Sciatic nerve (tissue), 2 donors: Measurements from ENCODE around the gene CHRNB2. TPM values are rescaled to one million over a fixed set of nuclear protein-coding genes. Genes with fewer than 3 reads are reported as not detected.
A peak's percentile ranks its signal among the peaks of the same experiment; 100 is the strongest.

ENCODE experiments used
- ATAC-seq: fragments of 200-7000 bp; cut with Tn5 transposase; one replicate; pipeline ENCODE4 v1.9.1; 2020; ENCODE audit warnings: mild to moderate bottlenecking, moderate library complexity
- DNase-seq: peaks from one replicate; pipeline ENCODE4 v3.0.0-alpha.2; 2020; ENCODE audit warnings: low spot score
- intact Hi-C: fragments of 100-400 bp; cut with DNase I; formaldehyde crosslinking; loops from one replicate; pipeline ENCODE4 v1.14.2; 2022
- total RNA-seq: library from RNA; stranded (reverse); fragmentation: NEBNext Ultra II Directional; extraction: Animal tissue kit (Norgen Biotek cat#: 25700); gene quantifications from one replicate; pipeline ENCODE4 v1.2.1, GENCODE V29; 2021
- donor health status: DM: no; HTN: no; CAD: no.
- donor health status: DM: no; HTN: no; CAD: no.

CHRNB2 gene
- total RNA-seq, 1 donor from 2014 or later = 0.18 TPM

DNA sequence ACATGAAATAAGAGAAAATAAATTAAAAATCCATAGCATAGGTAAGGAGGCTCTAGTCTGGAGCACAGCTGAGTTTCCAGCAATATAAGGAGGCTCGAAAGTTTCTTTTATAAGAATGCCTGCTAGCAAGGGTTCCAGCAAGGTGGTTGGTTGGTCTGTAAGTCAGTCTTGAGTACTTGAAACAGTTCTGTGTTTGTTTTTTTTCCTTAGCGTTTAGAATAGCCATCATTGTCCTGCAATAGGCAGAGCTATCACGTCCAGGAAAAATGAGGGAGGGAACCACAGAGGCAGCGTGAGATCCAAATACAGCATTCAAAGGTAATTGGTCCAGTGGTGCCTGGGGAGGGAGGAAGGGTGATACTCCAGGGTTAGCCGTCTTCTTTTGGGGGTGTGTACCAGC is 17.5 kb upstream of the CHRNB2 start:
- intact Hi-C loops = loop anchor here (10.0 kb wide), 1 partner anchor 225 kb away; the partner anchor contains the start of genes AQP10 and ATP8B2
- no peak for ATAC-seq
- DNase-seq = no peak

DNA sequence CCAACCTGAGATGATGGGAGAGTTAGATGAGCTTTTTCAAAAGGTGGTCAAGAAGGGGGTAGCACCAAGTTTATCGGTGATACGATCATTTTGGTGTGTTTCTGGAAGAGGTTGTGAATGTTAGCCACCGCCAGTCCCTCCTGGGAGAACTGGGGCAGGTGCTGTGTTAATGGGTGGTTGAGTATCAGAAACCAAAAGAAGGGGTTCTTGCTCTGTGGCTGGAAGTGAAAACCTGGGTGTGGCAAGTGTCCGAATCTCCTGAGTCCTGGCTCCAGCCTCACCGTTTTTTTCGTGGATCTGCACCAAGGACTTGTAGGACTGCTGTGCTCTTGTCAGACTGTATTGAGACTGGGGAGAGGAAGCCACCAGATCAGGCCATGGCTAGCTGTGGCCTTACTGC is 16.9 kb upstream of the CHRNB2 start:
- no peak for DNase-seq
- intact Hi-C loops = loop anchor here (10.0 kb wide), 1 partner anchor 226 kb away; the partner anchor contains the start of genes AQP10 and ATP8B2
- no peak for ATAC-seq

DNA sequence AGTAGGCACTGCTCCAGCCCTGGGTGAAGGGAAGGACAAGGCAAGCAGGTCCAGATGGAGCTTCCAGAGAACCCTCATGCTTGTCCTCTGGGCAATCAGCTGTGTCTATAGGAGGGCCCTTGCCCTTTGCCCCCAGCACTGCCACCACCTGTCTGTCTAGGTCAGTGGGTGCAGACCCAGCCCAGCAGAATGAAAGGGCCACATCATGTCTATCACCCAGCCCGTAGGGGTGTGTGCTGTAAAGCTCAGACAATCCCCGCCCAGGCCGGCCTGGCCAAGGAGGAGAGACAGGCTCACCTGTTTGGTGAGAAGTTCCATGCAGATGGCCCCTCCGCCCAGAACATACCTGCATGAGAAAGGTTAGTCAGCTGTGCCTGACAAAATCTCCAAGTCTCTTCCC is 16.1 kb upstream of the CHRNB2 start:
- ATAC-seq (no peak), DNase-seq (no peak)
- intact Hi-C loops = loop anchor here (10.0 kb wide), 1 partner anchor 227 kb away; the partner anchor contains the start of genes AQP10 and ATP8B2

DNA sequence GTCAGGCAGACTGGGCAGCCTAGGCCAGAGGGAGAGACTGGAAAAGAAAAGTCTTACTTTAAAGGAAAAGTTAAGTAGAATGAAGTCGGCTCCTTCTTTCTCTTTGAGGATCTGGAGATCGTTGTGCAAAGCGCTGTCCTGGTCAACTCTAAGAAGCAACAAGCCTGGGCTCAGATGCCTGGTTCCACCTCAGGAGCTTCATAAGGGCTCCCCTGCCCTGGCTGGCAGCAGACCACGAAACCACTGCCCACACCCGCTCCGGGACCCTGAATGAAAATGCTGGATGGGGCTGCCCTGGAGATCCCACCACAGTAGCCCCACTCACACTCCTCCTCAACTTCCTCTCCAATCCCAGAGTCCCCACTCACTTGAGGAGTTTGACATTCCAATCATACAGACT is 15.5 kb upstream of the CHRNB2 start:
- intact Hi-C loops = loop anchor here (10.0 kb wide), 1 partner anchor 227 kb away; the partner anchor contains the start of genes AQP10 and ATP8B2
- no peak for DNase-seq
- ATAC-seq = no peak

DNA sequence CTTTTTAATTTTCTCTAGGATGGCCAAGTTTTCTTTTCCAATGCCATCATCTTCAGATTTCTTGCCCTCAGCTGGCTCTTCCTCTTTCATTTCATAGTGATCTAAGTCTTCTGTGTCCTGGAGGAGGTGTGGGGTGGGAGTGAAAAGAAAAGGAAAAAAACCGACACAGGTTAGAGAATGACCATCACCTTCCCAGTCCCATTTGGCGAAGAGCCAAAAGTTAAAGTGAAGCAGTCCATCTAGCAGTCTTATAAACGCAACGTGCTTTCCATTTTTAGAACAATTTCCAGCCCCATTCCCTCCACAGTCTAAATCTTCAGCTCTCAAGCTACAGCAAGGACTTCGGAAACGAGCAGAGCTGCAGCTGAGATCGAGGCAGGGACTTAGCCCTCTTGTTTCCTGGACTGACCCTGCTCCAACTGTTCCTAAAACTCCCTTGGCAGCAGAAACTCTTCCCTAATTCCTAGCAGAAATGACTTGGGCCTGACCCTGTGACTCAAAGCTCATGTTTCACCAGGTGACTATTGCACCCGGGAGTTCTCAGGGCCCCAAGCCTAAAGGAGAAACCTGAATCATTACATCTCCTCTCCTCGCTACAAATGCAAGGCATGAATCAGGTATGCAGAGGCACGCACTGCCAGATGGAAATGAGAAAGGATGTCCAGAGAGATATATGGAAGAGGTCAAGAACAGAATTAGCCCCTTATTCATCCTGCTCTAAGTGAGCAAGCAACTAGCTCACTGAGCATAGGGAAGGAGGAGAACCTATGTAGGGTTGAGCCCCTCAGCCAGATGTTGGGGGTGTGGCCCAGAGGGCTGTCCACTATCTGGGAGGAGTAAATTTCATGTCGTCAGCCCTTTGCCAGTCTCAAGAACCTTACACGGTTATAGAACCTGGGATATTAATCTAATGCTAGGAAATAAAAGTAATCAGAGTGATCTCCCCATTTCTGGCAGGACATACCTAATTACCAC is 14.2 kb upstream of the CHRNB2 start:
- ATAC-seq (no peak), DNase-seq (no peak)
- intact Hi-C loops = loop anchor here (10.0 kb wide), 1 partner anchor 229 kb away; the partner anchor contains the start of genes AQP10 and ATP8B2

DNA sequence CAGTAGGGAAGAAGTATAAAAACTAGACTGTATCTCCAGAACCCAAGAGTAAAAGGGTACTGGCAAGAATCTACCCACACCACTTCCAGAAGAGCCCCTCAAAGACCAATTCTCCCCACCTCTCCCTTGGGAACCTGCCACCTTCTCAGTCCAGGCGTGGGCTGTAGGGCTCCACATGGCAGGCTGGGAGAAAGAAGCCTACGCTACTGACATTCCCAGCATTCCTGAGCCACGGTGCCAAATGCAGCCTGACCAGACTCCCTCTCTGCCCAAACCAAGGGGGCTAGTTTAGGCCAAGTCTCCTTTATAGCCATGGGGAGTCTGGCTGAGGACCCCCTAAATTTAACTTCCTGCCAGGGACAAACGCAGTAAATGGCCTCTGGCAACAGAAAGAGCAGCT is 11.2 kb upstream of the CHRNB2 start:
- DNase-seq = no peak
- intact Hi-C loops = loop anchor here (10.0 kb wide), 1 partner anchor 232 kb away; the partner anchor contains the start of genes AQP10 and ATP8B2
- ATAC-seq = no peak

DNA sequence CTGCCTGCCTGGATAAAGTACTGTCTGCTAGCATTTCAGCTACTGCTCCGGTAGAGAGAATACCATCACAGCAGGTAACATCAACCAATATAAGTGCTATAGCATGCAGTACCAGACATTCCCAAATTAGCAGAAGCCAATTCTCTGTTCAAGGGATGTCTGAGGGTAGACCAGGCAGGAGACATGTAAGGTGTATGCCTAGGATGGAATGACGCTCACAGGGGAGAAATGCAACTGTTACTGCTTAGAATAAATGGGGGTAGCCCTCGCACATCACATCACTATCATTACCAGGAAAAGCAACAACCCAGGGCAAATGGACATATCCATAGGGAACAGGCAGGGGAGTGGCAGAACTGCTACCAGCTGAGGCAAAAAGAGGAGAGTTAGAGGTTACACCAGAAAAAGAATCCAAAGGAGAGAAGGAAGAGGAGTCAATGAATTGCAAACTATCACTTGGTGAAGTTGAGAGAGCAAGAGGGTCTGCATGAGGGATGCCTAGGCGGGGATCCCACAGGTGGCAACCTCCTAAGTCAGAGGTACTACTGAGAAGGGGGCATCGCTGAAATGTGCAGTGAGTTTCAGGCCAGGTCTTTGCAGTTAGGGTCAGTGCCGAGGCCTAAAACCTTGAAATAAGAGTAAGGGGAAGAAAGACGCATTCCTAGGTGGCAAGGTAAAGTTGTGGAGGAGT is 10.2 kb upstream of the CHRNB2 start:
- ATAC-seq = no peak
- intact Hi-C loops = loop anchor here (10.0 kb wide), 1 partner anchor 233 kb away; the partner anchor contains the start of genes AQP10 and ATP8B2

DNA sequence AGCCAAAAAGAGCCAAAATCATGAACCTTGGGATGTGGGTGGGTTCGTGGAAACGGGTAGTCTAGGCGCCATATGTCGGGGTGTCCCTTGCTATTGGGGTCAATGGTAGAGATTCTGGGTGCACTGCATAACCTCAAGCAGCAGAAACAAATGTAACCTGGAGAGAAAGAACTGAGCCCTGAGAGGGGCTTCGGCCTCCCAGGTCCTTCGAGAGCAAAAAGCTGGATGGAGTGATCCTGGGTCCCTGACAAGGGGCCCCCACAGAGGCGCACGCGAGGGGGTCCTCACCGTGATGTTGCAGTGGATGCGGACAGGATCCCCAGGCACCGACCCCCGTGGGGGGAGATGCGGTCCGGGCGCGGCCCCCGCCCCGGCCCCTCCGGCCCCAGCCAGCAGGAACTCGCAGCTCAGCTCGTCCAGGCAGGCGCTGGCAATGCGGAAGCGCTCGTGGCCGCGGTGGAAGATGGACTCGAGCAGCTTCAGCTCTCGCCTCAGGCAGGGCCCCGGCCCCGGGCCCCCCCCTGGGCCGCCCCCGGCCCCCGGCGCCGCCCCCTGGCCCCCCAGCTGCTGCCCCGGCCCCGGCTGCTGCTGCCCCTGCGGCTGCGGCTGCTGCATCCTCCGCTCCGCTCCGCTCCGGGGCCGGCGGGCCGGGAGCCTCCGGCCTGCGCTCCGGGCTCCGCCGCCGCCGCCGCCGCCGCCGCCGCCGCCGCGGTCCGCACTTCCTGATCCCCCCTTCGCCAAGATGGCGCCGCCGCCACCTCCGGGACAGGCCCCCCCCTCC is 9.4 kb upstream of the CHRNB2 start, which contains the start of gene UBE2Q1:
Gene UBE2Q1 (minus strand): TSS at position 724 of the 781 bp plus-strand sequence. CDS start 109 bp downstream, at position 615.
- DNase-seq = peak; percentile 80
- intact Hi-C loops = loop anchor here (10.0 kb wide), 1 partner anchor 233 kb away; the partner anchor contains the start of genes AQP10 and ATP8B2
- no peak for ATAC-seq

More for the DNA sequence above, 10.2 kb upstream of the CHRNB2 start:
- no peak for DNase-seq

DNA sequence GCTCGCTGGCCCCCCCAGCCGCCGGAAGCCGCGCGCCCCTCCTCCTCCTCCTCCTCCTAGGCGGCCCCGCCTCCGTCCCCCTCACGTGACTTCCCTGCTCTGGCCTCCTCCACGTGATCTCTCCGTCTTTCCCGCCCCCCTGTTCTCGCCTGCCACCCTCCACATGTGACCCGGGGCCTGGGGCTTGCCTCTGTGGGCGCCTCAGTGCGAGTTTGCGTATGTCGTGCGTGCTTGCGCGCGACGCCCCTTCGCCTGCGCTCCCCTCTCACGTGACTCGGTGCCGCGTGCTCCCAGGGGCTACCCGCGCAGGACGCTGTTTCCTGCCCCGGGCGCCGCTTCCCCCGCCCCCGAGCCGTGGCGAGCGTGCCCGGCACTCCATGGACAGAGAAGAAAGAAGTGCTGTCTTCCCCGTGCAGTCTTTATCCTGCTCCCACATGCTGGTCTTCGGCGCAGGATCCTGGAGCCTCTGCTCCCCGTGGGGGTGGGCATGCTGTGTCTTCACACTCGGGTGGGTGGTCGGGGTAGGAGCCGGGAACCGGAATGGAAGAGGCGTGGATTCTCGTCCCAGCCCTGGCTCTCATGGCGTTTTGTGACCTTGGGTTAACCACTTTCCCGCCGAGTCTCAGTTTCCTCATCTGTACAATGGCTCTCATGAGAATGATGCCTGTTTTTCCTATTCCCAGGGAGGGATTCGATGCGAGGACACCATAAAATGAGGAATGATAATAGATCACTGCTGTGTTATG is 8.7 kb upstream of the CHRNB2 start:
- ATAC-seq (peak; percentile 99), DNase-seq (peak; percentile 100)
- intact Hi-C loops = loop anchor here (1.0 to 10.0 kb wide), 2 partner anchors 234 to 493 kb away; partner anchors contain the start of genes AQP10 and ATP8B2

DNA sequence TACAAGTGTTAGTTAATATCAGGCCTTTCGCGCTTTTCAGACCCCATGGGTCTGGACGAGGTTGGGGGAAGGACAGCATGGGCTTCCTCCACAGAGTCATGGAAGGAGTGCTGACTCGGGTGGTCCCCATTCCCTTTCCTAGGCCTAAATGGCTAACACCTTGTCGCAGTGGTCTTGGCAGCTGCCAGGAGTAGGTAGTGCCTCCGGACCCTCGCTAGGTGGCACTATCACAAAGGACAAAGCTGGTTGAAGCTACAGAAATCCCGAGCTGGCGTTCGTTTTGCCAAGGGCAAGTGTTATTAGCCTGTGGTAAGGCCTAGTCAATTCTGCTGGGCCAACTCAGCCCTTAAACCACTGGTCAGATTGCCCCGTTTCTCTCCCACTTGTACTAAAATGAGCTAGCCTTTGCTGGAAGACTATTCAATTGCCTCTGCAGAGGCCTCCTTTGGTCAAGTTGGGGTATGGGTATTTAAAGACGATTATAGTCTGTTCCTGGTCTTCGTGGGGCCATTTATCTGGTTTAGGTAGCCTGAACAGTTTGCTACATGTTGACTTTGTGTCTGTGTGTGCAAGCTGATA is 8.0 kb upstream of the CHRNB2 start:
- intact Hi-C loops = loop anchor here (1.0 to 10.0 kb wide), 3 partner anchors 235 to 493 kb away; partner anchors contain the start of genes AQP10 and ATP8B2
- peak; percentile 80 for ATAC-seq
- peak; percentile 91 for DNase-seq

DNA sequence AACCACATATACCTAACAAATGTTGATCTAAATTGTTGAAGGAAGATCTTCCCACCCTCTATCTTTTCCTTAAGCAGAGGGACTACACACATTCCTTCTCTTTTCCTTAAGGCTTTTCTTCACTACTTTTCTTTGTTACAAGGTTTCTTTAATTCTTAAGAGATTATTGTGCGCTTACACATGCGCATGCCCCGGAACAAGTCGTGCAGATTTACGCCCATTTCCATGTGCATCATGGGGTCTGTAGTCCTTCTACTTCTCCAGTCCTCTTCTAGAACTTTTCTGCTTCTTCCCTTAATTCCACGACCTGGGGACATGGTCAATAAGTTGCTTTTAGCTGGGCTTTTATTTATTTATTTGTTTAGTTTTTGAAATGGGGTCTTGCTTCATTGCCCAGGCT is 1.7 kb upstream of the CHRNB2 start:
- ATAC-seq = no peak
- DNase-seq = no peak
- intact Hi-C loops = no loop called here

DNA sequence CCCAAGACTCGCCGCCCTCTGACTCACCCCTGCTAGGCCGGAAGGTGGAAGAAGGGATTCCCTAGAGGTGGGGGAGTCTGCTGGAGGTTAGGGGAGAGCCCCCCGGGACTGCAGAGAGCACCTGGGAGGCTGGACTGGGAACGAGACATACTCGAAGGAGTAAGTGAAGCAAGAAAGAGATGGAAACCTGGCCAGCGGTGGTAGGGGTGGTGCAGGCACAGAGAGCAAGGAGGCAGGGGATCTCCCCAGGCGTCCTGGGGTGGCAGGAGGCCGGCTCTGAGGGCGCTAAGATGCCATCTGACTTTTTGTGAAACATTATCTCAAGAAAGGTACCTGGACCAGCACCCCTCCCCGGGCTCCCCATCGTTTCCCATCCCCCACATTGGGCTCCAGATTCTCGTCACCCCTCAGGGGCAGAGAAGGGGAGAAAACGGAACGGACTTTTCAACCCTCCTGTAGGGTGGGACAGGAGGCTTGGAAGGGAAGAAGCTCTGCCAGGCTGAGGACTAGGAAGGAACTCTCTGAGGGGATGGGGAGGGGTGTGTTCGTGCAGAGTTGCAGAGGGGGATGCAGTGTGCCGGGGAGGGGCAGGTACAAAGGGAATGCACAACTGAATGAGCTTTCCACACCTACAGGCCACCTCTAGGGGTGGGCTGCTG is 708 bp downstream of the CHRNB2 start:
- ATAC-seq (no peak), DNase-seq (no peak)
- intact Hi-C loops = no loop called here

DNA sequence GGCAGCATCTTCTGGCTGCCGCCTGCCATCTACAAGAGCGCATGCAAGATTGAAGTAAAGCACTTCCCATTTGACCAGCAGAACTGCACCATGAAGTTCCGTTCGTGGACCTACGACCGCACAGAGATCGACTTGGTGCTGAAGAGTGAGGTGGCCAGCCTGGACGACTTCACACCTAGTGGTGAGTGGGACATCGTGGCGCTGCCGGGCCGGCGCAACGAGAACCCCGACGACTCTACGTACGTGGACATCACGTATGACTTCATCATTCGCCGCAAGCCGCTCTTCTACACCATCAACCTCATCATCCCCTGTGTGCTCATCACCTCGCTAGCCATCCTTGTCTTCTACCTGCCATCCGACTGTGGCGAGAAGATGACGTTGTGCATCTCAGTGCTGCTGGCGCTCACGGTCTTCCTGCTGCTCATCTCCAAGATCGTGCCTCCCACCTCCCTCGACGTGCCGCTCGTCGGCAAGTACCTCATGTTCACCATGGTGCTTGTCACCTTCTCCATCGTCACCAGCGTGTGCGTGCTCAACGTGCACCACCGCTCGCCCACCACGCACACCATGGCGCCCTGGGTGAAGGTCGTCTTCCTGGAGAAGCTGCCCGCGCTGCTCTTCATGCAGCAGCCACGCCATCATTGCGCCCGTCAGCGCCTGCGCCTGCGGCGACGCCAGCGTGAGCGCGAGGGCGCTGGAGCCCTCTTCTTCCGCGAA is 3.8 kb downstream of the CHRNB2 start:
- ATAC-seq (no peak), DNase-seq (no peak)
- intact Hi-C loops = no loop called here

DNA sequence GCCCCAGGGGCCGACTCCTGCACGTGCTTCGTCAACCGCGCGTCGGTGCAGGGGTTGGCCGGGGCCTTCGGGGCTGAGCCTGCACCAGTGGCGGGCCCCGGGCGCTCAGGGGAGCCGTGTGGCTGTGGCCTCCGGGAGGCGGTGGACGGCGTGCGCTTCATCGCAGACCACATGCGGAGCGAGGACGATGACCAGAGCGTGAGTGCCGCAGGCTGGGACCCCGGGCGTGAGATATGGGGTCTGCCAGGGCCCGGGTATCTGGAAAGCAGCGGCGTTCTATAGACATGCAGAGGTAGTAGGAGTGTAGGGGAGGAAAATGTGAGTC is 4.3 kb downstream of the CHRNB2 start:
- DNase-seq = no peak
- ATAC-seq = no peak
- intact Hi-C loops = no loop called here

DNA sequence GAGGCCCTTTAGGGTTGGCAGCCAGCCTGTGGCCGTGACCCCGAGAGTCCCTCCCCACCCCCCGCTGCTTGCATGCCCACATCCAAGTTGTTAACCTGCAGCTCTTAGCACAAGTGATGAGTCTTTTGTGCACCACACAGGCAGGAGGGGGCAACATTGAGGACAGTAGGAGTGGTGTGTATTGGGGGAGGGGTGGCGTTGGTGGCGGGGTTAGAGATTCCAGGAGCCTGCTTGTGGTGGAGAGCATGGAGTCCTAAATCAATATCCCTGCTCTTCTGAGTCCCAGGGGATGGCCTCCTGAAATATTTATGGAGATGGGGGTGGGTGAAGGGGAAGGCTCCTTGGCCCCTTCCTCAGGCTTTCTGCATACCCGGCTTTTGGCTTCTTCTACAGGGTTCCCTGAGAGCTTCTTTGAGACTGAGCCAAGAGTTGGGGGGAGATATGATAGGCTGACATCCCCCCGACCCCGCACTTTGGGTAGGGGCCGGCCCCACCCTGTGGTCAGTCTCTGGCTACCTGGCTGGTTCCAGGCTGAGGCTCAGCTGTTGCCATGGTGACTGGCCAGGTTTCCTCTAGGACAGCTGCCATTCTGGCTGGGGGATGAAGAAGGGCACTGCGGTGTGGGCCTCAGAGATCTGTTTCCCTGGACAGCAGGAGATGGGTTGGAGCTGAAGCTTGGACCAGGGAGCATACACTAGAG is 5.0 kb downstream of the CHRNB2 start:
- ATAC-seq = no peak
- DNase-seq = no peak
- intact Hi-C loops = no loop called here

DNA sequence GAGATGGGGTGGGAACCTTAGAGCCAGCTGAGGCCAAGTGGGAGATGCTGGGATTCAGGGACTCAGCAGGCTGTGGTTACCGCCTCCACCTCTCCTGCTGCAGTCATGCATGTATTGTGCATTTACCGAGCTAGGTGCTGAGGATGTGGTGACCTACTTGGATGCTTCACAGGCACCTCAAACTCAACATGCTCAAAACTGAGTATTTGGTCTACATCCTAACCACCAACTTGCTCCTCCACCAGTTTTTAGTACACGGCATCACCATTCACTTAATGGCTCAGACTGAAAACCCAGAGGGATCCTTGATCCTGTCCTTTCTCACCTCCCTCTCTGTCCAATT is 5.6 kb downstream of the CHRNB2 start:
- ATAC-seq (no peak), DNase-seq (no peak)
- intact Hi-C loops = no loop called here
